Measurements from ENCODE around the gene DNLZ.

DNA sequence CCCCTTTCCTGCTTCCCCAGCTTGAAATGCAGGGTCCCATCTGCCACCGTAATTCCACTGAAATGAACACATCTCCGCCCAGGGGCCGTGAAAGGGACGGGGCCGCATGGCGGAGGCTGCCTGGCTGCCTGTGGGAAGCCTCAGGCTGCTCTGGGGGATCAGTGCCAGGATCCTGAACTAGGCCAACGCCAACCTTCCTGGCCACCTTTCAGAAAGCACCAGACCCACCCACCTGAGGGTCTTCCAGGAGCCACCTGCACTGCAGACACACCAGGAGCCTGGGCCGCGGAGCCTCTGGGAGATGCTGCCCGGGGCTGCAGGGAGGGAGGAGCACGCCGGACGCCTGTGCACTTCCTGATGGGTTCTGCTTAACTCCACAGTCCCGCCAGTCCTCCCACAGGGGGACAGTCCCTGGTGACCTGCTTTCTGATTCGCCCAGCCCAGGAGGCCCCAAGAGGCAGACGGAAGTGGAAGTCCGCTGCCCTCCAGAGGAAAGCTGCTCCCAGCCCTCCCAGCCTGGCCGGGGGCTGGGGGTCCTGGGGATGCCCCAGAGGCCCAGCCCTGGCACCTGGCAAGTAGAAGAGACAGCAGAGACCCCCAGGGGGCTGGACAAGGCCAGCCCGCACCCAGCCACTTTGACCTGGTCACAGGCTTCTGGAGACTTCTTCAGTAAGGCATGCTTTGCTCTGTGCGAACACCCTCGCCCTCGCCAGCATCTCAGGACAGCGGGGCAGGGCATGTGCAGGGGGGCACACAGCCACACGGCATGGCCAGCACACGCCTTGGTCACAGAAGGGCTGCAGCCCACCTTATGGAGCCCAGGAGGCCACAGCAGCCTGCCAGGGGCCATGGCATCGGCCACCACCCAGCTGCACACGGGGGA, 10.0 kb upstream of the DNLZ start, which contains the start of gene CARD9:
- TF ChIP-seq, protein P1, sequence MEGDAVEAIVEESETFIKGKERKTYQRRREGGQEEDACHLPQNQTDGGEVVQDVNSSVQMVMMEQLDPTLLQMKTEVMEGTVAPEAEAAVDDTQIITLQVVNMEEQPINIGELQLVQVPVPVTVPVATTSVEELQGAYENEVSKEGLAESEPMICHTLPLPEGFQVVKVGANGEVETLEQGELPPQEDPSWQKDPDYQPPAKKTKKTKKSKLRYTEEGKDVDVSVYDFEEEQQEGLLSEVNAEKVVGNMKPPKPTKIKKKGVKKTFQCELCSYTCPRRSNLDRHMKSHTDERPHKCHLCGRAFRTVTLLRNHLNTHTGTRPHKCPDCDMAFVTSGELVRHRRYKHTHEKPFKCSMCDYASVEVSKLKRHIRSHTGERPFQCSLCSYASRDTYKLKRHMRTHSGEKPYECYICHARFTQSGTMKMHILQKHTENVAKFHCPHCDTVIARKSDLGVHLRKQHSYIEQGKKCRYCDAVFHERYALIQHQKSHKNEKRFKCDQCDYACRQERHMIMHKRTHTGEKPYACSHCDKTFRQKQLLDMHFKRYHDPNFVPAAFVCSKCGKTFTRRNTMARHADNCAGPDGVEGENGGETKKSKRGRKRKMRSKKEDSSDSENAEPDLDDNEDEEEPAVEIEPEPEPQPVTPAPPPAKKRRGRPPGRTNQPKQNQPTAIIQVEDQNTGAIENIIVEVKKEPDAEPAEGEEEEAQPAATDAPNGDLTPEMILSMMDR (IDR thresholded peaks at IDR 0.05) = no peak
- TF ChIP-seq POLR2A (IDR thresholded peaks at IDR 0.05) = no peak
